HL-60 (cell line): Measurements from ENCODE around the gene CFAP73.
A peak's percentile ranks its signal among the peaks of the same experiment; 100 is the strongest.
"Not testable (repeated sequence)": the region's sequence is repeated elsewhere in the genome, so short reads cannot be mapped to it uniquely, and the experiment has no call there.

Experiments used
- DNase-seq, 2 experiments: peaks; one replicate each; pipeline ENCODE4 v3.0.0-alpha.2; 2010 to 2020; ENCODE audit warnings: low read depth in 1 of 2, low spot score in 1 of 2
- H3K27ac ChIP-seq: fragments of 250-450 bp; sonication (Bioruptor Pico); replicated peaks from 2 replicates; pipeline ENCODE4 v1.5.1; 2020; ENCODE audit warnings: mild to moderate bottlenecking, moderate library complexity
- H3K27me3 ChIP-seq: fragments of 250-450 bp; sonication (Bioruptor Pico); 2 replicates; pipeline ENCODE4 v1.5.1; 2021; ENCODE audit warnings: mild to moderate bottlenecking, moderate library complexity; ENCODE audit not compliant: insufficient read depth, poor library complexity, severe bottlenecking
- H3K4me3 ChIP-seq: replicated peaks from 2 replicates; pipeline ENCODE4 v1.5.1; 2011; ENCODE audit warnings: mild to moderate bottlenecking, control low read depth, low read length; ENCODE audit not compliant: insufficient read depth
- GABPA ChIP-seq: IDR thresholded peaks from 2 replicates; pipeline ENCODE4 v1.6.1; 2012; ENCODE audit warnings: low read depth
- POLR2AphosphoS5 ChIP-seq: IDR thresholded peaks from 2 replicates; pipeline ENCODE4 v1.6.1; 2012; ENCODE audit warnings: low read depth
- SPI1 ChIP-seq: IDR thresholded peaks from 2 replicates; pipeline ENCODE4 v1.6.1; 2012; ENCODE audit warnings: low read depth, mild to moderate bottlenecking, borderline replicate concordance
- TF ChIP-seq, protein P1 (sequence below): IDR thresholded peaks from 2 replicates; pipeline ENCODE4 v1.6.1; 2012; ENCODE audit warnings: low read depth; ENCODE audit not compliant: insufficient replicate concordance
- TF ChIP-seq, protein P2 (sequence below): IDR thresholded peaks from one replicate; pipeline ENCODE4 v1.5.1; 2011; ENCODE audit warnings: low read length, control low read depth, inconsistent platforms; ENCODE audit not compliant: insufficient read depth

Gene CFAP73

DNA sequence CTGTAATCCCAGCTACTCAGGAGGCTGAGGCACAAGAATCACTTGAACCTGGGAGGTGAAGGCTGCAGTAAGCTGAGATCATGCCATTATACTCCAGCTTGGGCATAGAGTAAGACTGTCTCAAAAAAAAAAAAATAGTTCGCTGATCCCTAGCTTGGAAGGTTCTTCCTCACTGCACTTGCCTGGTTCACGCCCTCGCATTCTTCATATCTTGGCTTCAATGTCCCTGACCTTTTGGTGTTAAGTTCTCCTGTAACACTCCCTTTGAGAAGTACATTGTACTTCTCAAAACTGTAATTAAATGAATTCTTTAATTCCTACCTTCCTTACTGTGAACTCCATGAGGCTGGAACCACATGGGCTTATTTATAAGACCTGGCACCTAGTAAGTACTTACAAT is 55.3 kb downstream of the CFAP73 start:
- no peak for DNase-seq
- no peak overlapping the region for H3K4me3 ChIP-seq
- H3K27ac ChIP-seq: peak overlapping the region; percentile 54
- TF ChIP-seq POLR2AphosphoS5 (no peak), GABPA (no peak), SPI1 (no peak)
- TF ChIP-seq, protein P1, sequence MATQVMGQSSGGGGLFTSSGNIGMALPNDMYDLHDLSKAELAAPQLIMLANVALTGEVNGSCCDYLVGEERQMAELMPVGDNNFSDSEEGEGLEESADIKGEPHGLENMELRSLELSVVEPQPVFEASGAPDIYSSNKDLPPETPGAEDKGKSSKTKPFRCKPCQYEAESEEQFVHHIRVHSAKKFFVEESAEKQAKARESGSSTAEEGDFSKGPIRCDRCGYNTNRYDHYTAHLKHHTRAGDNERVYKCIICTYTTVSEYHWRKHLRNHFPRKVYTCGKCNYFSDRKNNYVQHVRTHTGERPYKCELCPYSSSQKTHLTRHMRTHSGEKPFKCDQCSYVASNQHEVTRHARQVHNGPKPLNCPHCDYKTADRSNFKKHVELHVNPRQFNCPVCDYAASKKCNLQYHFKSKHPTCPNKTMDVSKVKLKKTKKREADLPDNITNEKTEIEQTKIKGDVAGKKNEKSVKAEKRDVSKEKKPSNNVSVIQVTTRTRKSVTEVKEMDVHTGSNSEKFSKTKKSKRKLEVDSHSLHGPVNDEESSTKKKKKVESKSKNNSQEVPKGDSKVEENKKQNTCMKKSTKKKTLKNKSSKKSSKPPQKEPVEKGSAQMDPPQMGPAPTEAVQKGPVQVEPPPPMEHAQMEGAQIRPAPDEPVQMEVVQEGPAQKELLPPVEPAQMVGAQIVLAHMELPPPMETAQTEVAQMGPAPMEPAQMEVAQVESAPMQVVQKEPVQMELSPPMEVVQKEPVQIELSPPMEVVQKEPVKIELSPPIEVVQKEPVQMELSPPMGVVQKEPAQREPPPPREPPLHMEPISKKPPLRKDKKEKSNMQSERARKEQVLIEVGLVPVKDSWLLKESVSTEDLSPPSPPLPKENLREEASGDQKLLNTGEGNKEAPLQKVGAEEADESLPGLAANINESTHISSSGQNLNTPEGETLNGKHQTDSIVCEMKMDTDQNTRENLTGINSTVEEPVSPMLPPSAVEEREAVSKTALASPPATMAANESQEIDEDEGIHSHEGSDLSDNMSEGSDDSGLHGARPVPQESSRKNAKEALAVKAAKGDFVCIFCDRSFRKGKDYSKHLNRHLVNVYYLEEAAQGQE: no peak
- TF ChIP-seq, protein P2, sequence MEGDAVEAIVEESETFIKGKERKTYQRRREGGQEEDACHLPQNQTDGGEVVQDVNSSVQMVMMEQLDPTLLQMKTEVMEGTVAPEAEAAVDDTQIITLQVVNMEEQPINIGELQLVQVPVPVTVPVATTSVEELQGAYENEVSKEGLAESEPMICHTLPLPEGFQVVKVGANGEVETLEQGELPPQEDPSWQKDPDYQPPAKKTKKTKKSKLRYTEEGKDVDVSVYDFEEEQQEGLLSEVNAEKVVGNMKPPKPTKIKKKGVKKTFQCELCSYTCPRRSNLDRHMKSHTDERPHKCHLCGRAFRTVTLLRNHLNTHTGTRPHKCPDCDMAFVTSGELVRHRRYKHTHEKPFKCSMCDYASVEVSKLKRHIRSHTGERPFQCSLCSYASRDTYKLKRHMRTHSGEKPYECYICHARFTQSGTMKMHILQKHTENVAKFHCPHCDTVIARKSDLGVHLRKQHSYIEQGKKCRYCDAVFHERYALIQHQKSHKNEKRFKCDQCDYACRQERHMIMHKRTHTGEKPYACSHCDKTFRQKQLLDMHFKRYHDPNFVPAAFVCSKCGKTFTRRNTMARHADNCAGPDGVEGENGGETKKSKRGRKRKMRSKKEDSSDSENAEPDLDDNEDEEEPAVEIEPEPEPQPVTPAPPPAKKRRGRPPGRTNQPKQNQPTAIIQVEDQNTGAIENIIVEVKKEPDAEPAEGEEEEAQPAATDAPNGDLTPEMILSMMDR: no peak
- H3K27me3 ChIP-seq: no peaks in the 10 kb centered on the region

DNA sequence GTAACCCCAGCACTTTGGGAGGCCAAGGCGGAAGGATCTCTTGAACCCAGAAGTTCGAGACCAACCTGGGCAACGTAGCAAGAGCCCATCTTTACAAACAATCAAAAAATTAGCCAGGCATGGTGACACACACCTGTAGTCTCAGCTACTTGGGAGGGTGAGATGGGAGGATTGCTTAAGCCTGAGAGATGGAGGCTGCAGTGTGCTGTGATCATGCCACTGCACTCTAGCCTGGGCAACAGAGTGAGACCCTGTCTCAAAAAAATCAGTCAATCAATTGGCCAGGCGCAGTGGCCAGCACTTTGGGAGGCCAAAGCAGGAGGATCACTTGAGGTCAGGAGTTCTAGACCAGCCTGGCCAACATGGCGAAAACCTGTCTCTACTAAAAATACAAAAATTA is 57.3 kb downstream of the CFAP73 start:
- DNase-seq, H3K27me3 ChIP-seq, H3K4me3 ChIP-seq: not testable (repeated sequence)
- peak overlapping the region; percentile 80; the same call in 1 of the 2 replicates for H3K27ac ChIP-seq

DNA sequence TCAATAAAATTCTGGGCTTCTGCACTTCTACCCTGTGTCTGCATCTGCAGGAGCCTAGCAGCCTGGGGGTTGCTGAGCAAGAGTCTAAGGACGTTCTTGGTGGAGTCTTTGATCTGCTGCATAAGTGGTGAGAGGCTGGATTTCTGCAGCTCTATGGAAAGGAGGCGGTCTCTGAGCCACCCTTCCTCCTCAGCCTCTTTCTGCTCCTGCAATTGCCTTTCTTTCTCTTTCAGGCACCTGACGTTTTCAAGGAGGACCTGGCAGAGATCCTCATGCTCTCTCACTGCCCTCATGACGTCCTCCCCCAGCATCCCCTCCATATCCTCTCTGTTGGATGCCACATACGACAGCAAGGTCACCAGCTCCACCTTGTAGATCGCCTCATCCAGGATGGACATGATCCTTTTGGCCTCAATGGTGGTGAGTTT is 58.1 kb downstream of the CFAP73 start:
- peak overlapping the region; percentile 80 for H3K27ac ChIP-seq
- DNase-seq: peak in 1 of 2 experiments; percentile 63
- H3K4me3 ChIP-seq: no peak overlapping the region
- TF ChIP-seq, protein P1: no peak
- TF ChIP-seq, protein P2: no peak
- TF ChIP-seq POLR2AphosphoS5 (no peak), GABPA (no peak), SPI1 (no peak)
- no peaks in the 10 kb centered on the region for H3K27me3 ChIP-seq

DNA sequence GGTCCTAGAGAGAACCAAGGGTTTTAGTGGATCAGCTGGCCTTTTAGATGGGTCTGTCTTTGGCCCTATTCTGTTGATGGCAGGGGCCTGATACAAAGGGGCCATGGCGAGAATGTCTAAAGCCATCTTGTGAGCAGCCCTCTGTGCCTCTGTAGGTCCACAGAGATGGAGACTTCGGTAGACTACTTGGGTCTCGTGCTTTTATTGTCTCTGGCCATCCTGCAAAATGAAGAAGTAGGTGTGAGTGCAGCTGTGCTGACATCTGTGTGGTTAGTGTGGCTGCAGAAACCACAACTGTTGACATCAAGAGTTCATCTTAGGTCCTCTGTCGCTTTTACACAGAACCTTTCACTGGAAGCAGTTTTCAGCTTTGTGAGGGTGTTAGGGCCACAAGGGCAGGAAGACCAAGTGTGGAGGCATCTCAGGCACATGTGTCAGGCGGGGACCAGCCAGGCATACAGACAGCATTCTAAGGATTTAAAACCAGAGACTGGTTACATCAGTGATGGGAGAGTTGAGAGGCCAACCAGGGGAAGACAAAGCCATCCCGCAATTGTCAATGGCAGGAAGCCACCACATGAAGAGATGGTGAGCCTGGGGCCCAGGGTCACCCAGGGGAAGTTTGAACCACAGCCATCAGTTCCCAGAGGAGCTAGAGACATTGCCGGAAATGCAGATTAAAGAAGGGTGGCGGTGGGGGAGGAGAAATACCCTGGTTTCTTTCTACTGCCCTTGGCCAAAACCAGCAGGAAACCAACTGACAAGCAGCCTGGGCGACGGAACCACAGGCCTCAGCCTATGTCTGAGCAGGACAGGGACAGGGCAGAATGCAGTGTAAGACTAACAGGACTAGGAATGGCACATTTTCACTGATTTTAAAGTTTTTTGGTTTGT is 58.8 kb downstream of the CFAP73 start:
- peak; percentile 91 to 99 for DNase-seq
- peak; percentile 95 for TF ChIP-seq POLR2AphosphoS5
- peak; percentile 22; the same call in 1 of the 2 replicates for TF ChIP-seq GABPA
- peak; percentile 67; the same call in 1 of the 2 replicates for TF ChIP-seq SPI1
- TF ChIP-seq, protein P1: peak; percentile 7
- TF ChIP-seq, protein P2: no peak
- Histone ChIP-seq H3K27me3 (no peaks in the 10 kb centered on the region), H3K27ac (peak overlapping the region; percentile 80), H3K4me3 (no peak overlapping the region)
